B cell (primary cell): Measurements from ENCODE around the gene PVALEF. TPM values are rescaled to one million over a fixed set of nuclear protein-coding genes. Genes with fewer than 3 reads are reported as not detected.

Experiments used
- ATAC-seq: fragments of 200-7000 bp; cut with Tn5 transposase; one replicate; pipeline ENCODE4 v1.10.0; 2021; ENCODE audit warnings: low read depth, mild to moderate bottlenecking, moderate number of reproducible peaks, moderate library complexity
- CTCF ChIA-PET: fragments of 350-600 bp; sonication (Branson Sonifier 250); formaldehyde crosslinking; loops from one replicate; lab custom pipeline; 2021; ENCODE audit warnings: antibody characterized with exemption, inconsistent platforms; lab: Charles Lee
- POLR2A ChIA-PET: fragments of 350-600 bp; sonication (Branson Sonifier 250); formaldehyde crosslinking; loops from one replicate; lab custom pipeline; 2021; ENCODE audit warnings: antibody characterized with exemption; lab: Charles Lee
- DNase-seq: peaks from one replicate; pipeline ENCODE4 v3.0.0; 2013
- H2AFZ ChIP-seq: 2 replicates; pipeline ENCODE4 v1.6.1; 2012; ENCODE audit warnings: mild to moderate bottlenecking, low read depth, low read length; ENCODE audit not compliant: insufficient read depth, poor library complexity, severe bottlenecking
- H3K27ac ChIP-seq, 2 donors: 1 replicate in 1 of 2; 2 replicates in 1 of 2; pipeline ENCODE4 v1.5.1; 2012 to 2013; ENCODE audit warnings: low read length in 2 of 2, mild to moderate bottlenecking in 2 of 2, moderate library complexity in 1 of 2
- H3K27me3 ChIP-seq, 4 experiments: fragments of 200-600 bp in 1 of 4; sonication (generic) in 1 of 4; replicated peaks in 1 of 4; 1 replicate in 2 of 4; 2 replicates in 2 of 4; pipeline versions ENCODE4 v1.6.1 to v1.7.0; 2013 to 2016; ENCODE audit warnings: low read length in 3 of 4, mild to moderate bottlenecking in 2 of 4, mixed read lengths in 1 of 4, moderate library complexity in 1 of 4; ENCODE audit not compliant: insufficient read depth in 4 of 4, control insufficient read depth in 3 of 4; ENCODE audit errors: control extremely low read depth in 1 of 4
- H3K36me3 ChIP-seq, 2 experiments: replicated peaks in 1 of 2; 1 replicate in 1 of 2; 2 replicates in 1 of 2; pipeline versions ENCODE4 v1.6.1 to v1.7.1; 2013; ENCODE audit warnings: low read length in 1 of 2; ENCODE audit not compliant: insufficient read depth in 2 of 2, control insufficient read depth in 1 of 2; ENCODE audit errors: control extremely low read depth in 1 of 2, extremely low read depth in 1 of 2
- H3K4me1 ChIP-seq, 2 donors: fragments of 200-600 bp in 1 of 2; sonication (generic) in 1 of 2; 1 replicate in 1 of 2; 2 replicates in 1 of 2; pipeline versions ENCODE4 v1.5.1 to v1.6.1; 2013 to 2017; ENCODE audit warnings: low read length in 2 of 2; ENCODE audit not compliant: control insufficient read depth in 2 of 2, insufficient read depth in 2 of 2
- H3K4me2 ChIP-seq: replicated peaks from 2 replicates; pipeline ENCODE3; 2012; ENCODE audit warnings: mild to moderate bottlenecking, low read depth, low read length; ENCODE audit not compliant: poor library complexity, severe bottlenecking
- H3K4me3 ChIP-seq, 5 experiments: fragments of 200-600 bp in 1 of 5; sonication (generic) in 1 of 5; 1 replicate in 3 of 5; 2 replicates in 2 of 5; pipeline versions ENCODE4 v1.5.1 to v1.7.0; 2011 to 2016; ENCODE audit warnings: low read length in 4 of 5, mild to moderate bottlenecking in 4 of 5, low read depth in 2 of 5, control low read depth in 1 of 5, moderate library complexity in 1 of 5; ENCODE audit not compliant: insufficient read depth in 1 of 5; ENCODE audit errors: control extremely low read depth in 1 of 5, extremely low read depth in 1 of 5
- H3K79me2 ChIP-seq: fragments of 200-600 bp; sonication (generic); one replicate; pipeline ENCODE4 v1.6.0; 2016; ENCODE audit warnings: low read length; ENCODE audit not compliant: control insufficient read depth, insufficient read depth
- H3K9ac ChIP-seq: fragments of 200-600 bp; sonication (generic); 2 replicates; pipeline ENCODE4 v1.6.1; 2017; ENCODE audit warnings: mild to moderate bottlenecking, low read length, moderate library complexity
- H3K9me3 ChIP-seq, 3 donors: one replicate each; pipeline versions ENCODE4 v1.6.1 to v1.7.1; 2013; ENCODE audit warnings: low read length in 2 of 3; ENCODE audit not compliant: control insufficient read depth in 2 of 3, insufficient read depth in 1 of 3; ENCODE audit errors: control extremely low read depth in 1 of 3
- H4K20me1 ChIP-seq: 2 replicates; pipeline ENCODE4 v1.6.0; 2012; ENCODE audit warnings: mild to moderate bottlenecking, low read length; ENCODE audit not compliant: insufficient read depth, control insufficient read depth, poor library complexity, severe bottlenecking
- H3K27ac Mint-ChIP-seq: one replicate; pipeline ENCODE4 v1.8.0; 2021; ENCODE audit warnings: mixed read lengths
- H3K27me3 Mint-ChIP-seq: one replicate; pipeline ENCODE4 v1.8.0; 2021; ENCODE audit warnings: mixed read lengths
- H3K4me1 Mint-ChIP-seq: one replicate; pipeline ENCODE4 v1.8.0; 2021; ENCODE audit warnings: mixed read lengths
- H3K4me3 Mint-ChIP-seq: one replicate; pipeline ENCODE4 v1.8.0; 2021; ENCODE audit warnings: mixed read lengths
- H3K9me3 Mint-ChIP-seq: one replicate; pipeline ENCODE4 v1.8.0; 2022; ENCODE audit warnings: mixed read lengths; ENCODE audit not compliant: insufficient read depth
- CTCF ChIP-seq: fragments of 200-600 bp; IDR thresholded peaks from one replicate; pipeline ENCODE4 v1.8.0; 2022; ENCODE audit warnings: antibody characterized with exemption, mild to moderate bottlenecking
- EZH2 ChIP-seq: IDR thresholded peaks from 2 replicates; pipeline ENCODE4 v1.6.1; 2012; ENCODE audit warnings: borderline replicate concordance, low read depth, mild to moderate bottlenecking, moderate library complexity, low read length; ENCODE audit not compliant: insufficient read depth, poor library complexity, severe bottlenecking
- WGBS: methylation state at CpG from one replicate; pipeline ENCODE4 v1.1.5; 2013; ENCODE audit warnings: missing lambda C conversion rate; ENCODE audit not compliant: insufficient coverage; 5-methylcytosine and 5-hydroxymethylcytosine counted together
- intact Hi-C: fragments of 100-400 bp; cut with micrococcal nuclease; formaldehyde crosslinking; loops from one replicate; pipeline ENCODE4 v1.10.0; 2022
- polyA plus RNA-seq: library from polyadenylated mRNA; depleted of rRNA; stranded (reverse); fragments of >200 nt; gene quantifications from 2 replicates; pipeline ENCODE4 v1.2.3, GENCODE V29; 2012
- total RNA-seq, 2 donors: library from RNA; stranded (reverse); fragments of 120-200 nt in 1 of 2; gene quantifications; 1 replicate in 1 of 2; 2 replicates in 1 of 2; pipeline versions ENCODE4 v1.2.3 to v1.2.4, GENCODE V29; 2013 to 2022

PVALEF gene
- total and polyA plus RNA-seq, 2 donors (not counting 1 experiment from before 2014, with no cell fraction given): not detected

- DNase-seq (peak; percentile 90), ATAC-seq (peak; percentile 77)
- Histone ChIP-seq H3K9me3 (peaks cover 0 to 5% (median 0%) of the 10 kb centered on the region in 3 donors), H3K4me3 (peak overlapping the region in 4 of 5 experiments; percentile 21 to 46 (median 38)), H3K79me2 (no peaks in the 10 kb centered on the region), H3K27me3 (peaks cover 0 to 11% (median 0%) of the 10 kb centered on the region in 4 experiments), H3K4me1 (peaks cover 6 to 12% of the 10 kb centered on the region in 2 donors), H2AFZ (peak overlapping the region; percentile 65), H3K27ac (no peak overlapping the region), H3K36me3 (no peaks in the 10 kb centered on the region), H3K4me2 (peak overlapping the region; percentile 78), H3K9ac (peak overlapping the region; percentile 47), H4K20me1 (no peaks in the 10 kb centered on the region)
- intact Hi-C loops: no loop called here
- no peaks in the 10 kb centered on the region for H3K27me3 Mint-ChIP-seq
- peak overlapping the region; percentile 77 for H3K4me3 Mint-ChIP-seq
- H3K27ac Mint-ChIP-seq: peak overlapping the region; percentile 68
- no peaks in the 10 kb centered on the region for H3K9me3 Mint-ChIP-seq
- CTCF ChIA-PET: no interaction called here
- 38% methylated on average over 88 of the region's 89 CpGs for WGBS
- POLR2A ChIA-PET: interaction anchor here (0.6 kb wide), 1 partner anchor 398 kb away, joined by 5 read pairs; no protein-coding TSS in a partner anchor
- H3K4me1 Mint-ChIP-seq: peaks cover 4% of the 10 kb centered on the region
- TF ChIP-seq CTCF (no peak), EZH2 (no peak)
Observed at GRCh38 chr17:81119223-81120148, 45.8 kb upstream of the PVALEF start.

GRCh38 chr17:81120149-81120484, 45.2 kb upstream of the PVALEF start:
- peaks cover 4% of the 10 kb centered on the region for H3K4me1 Mint-ChIP-seq
- ChIA-PET CTCF (no interaction called here), POLR2A (interaction anchor here (0.6 kb wide), 1 partner anchor 397 kb away, joined by 5 read pairs; no protein-coding TSS in a partner anchor)
- peak overlapping the region; percentile 78 for H3K4me2 ChIP-seq
- no peak overlapping the region for H2AFZ ChIP-seq
- H3K4me1 ChIP-seq: peaks cover 6 to 12% of the 10 kb centered on the region in 2 donors
- H3K4me3 Mint-ChIP-seq: no peak overlapping the region
- no peaks in the 10 kb centered on the region for H4K20me1 ChIP-seq
- H3K4me3 ChIP-seq: no peak overlapping the region
- 97% methylated on average over 33 of the region's 33 CpGs for WGBS
- no peaks in the 10 kb centered on the region for H3K27me3 Mint-ChIP-seq
- H3K27ac ChIP-seq: no peak overlapping the region
- no peak for ATAC-seq
- H3K36me3 ChIP-seq: no peaks in the 10 kb centered on the region
- TF ChIP-seq CTCF (no peak), EZH2 (no peak)
- no peaks in the 10 kb centered on the region for H3K9me3 Mint-ChIP-seq
- no peak overlapping the region for H3K9ac ChIP-seq
- no peaks in the 10 kb centered on the region for H3K79me2 ChIP-seq
- intact Hi-C loops: no loop called here
- H3K27me3 ChIP-seq: peaks cover 0 to 11% (median 0%) of the 10 kb centered on the region in 4 experiments
- no peak overlapping the region for H3K27ac Mint-ChIP-seq
- H3K9me3 ChIP-seq: peaks cover 0 to 5% (median 0%) of the 10 kb centered on the region in 3 donors
- DNase-seq: no peak
